Neural crest cell (in vitro differentiated cells): Measurements from ENCODE around the gene ZNF618. TPM values are rescaled to one million over a fixed set of nuclear protein-coding genes. Genes with fewer than 3 reads are reported as not detected.

ENCODE experiments used
- DNase-seq: peaks from one replicate; pipeline ENCODE4 v3.0.0; 2021; ENCODE audit warnings: low read depth, mixed read lengths, low spot score
- H3K27ac Mint-ChIP-seq: one replicate; pipeline ENCODE4 v1.8.0; 2021; ENCODE audit warnings: mild to moderate bottlenecking, mixed read lengths; ENCODE audit not compliant: unreplicated experiment
- H3K27me3 Mint-ChIP-seq: 2 replicates; pipeline ENCODE4 v1.8.0; 2021; ENCODE audit warnings: low read depth, mild to moderate bottlenecking, mixed read lengths
- H3K36me3 Mint-ChIP-seq: 2 replicates; pipeline ENCODE4 v1.8.0; 2021; ENCODE audit warnings: low read depth, mild to moderate bottlenecking, mixed read lengths
- H3K4me1 Mint-ChIP-seq: 2 replicates; pipeline ENCODE4 v1.8.0; 2021; ENCODE audit warnings: mixed read lengths
- H3K4me3 Mint-ChIP-seq: one replicate; pipeline ENCODE4 v1.8.0; 2021; ENCODE audit warnings: mild to moderate bottlenecking, mixed read lengths
- H3K9me3 Mint-ChIP-seq: 2 replicates; pipeline ENCODE4 v1.8.0; 2021; ENCODE audit warnings: mixed read lengths
- CTCF ChIP-seq: fragments of 200-600 bp; sonication (generic); conservative IDR thresholded peaks from 2 replicates; pipeline ENCODE4 v1.5.0; 2021; ENCODE audit warnings: antibody characterized with exemption, mild to moderate bottlenecking
- total RNA-seq: library from RNA; stranded (reverse); gene quantifications from 2 replicates; pipeline ENCODE4 v1.2.1, GENCODE V29; 2021

The ZNF618 gene
- total RNA-seq, 1 donor from 2014 or later = 60.8 TPM

DNA sequence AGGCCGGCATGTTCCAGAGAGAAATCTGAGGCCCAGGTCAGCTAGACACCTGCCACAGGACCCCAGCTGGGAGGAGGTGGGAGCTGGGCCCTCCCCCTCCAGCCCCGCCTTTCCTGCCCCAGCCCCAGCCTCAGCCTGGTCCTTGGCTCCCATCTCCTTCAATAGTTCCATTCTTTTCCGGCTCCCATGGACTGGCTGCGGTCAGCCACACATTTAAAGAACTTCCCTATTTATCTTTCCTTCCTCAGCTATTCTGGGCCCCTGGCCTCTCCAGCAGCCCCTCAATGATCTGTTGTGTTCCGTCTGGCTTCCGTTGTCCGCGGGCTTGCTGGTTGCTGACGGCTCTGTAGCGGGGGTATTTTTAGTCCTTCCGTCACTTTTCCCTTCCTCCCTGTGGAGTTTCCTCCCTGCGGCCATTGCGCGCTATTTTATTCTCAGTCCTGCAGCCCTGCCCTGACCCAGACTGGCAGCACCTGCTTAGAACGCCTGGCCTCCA, 128.2 kb downstream of the ZNF618 start:
- Mint-ChIP-seq H3K27ac (peak overlapping the region; percentile 92), H3K4me3 (peak overlapping the region; percentile 69), H3K9me3 (no peaks in the 10 kb centered on the region), H3K36me3 (peaks cover 14% of the 10 kb centered on the region), H3K4me1 (peaks cover 21% of the 10 kb centered on the region), H3K27me3 (no peaks in the 10 kb centered on the region)
- peak; percentile 40 for DNase-seq
- no peak for TF ChIP-seq CTCF

GRCh38 chr9:114005371-114006154, 129.5 kb downstream of the ZNF618 start:
- Mint-ChIP-seq H3K27ac (no peak overlapping the region), H3K9me3 (no peaks in the 10 kb centered on the region), H3K36me3 (peaks cover 14% of the 10 kb centered on the region), H3K4me3 (no peak overlapping the region), H3K27me3 (no peaks in the 10 kb centered on the region), H3K4me1 (peaks cover 18% of the 10 kb centered on the region)
- no peak for TF ChIP-seq CTCF
- DNase-seq = no peak

- H3K36me3 Mint-ChIP-seq = peaks cover 19% of the 10 kb centered on the region
Measured at GRCh38 chr9:114006155-114006550, 130.0 kb downstream of the ZNF618 start.

DNA sequence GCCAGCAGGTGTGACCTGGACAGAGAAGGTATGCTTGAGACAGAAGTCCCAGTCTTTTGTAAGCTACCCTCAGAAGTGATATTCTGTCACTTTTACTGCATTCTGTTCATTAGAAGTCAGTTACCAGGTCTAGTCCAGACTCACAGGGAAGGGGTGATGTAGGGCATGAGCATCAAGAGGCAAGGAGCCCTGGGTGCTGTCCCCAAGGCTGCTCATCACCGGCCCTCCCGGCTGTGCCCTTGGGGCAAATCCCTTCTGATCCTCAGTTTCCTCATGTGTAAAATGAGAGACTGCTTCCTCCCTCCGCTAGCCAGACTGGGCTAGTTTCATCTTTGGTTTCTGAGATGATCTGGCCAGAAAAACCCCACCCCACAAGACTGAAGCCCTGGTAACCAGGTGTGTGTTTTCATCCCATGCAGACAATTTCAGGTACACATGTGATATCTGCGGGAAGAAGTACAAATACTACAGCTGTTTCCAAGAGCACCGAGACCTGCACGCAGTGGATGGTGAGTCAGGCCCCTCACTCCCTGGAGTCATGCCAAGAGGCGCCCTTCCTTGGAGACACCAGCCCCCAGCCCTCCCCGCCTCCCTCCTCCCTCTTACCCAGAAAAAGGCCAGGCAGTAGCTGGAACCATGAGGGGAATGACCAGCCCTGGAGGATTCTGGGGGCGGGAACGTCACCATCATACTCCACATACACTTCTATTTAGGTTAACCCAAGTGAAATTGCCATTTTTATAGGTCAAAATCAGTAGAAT, 131.0 kb downstream of the ZNF618 start:
- no peak for DNase-seq
- H3K36me3 Mint-ChIP-seq = peaks cover 28% of the 10 kb centered on the region
- H3K4me1 Mint-ChIP-seq = peaks cover 18% of the 10 kb centered on the region
- no peak overlapping the region for H3K4me3 Mint-ChIP-seq
- H3K27ac Mint-ChIP-seq = no peak overlapping the region
- H3K9me3 Mint-ChIP-seq = no peaks in the 10 kb centered on the region
- TF ChIP-seq CTCF = no peak
- H3K27me3 Mint-ChIP-seq = no peaks in the 10 kb centered on the region

More at GRCh38 chr9:114006155-114006550, 130.0 kb downstream of the ZNF618 start:
- Mint-ChIP-seq H3K27me3 (no peaks in the 10 kb centered on the region), H3K9me3 (no peaks in the 10 kb centered on the region), H3K4me1 (peaks cover 18% of the 10 kb centered on the region), H3K27ac (no peak overlapping the region), H3K4me3 (no peak overlapping the region)
- no peak for TF ChIP-seq CTCF
- DNase-seq = no peak

- no peak for TF ChIP-seq CTCF
- Mint-ChIP-seq H3K36me3 (peaks cover 37% of the 10 kb centered on the region), H3K4me3 (no peak overlapping the region), H3K27me3 (no peaks in the 10 kb centered on the region), H3K4me1 (peaks cover 16% of the 10 kb centered on the region), H3K9me3 (peaks cover 5% of the 10 kb centered on the region), H3K27ac (peak overlapping the region; percentile 12)
- no peak for DNase-seq
Measured at GRCh38 chr9:114007991-114008666, 132.0 kb downstream of the ZNF618 start.
